Esophagus muscularis mucosa (tissue), 4 donors: ENCODE results near the gene SYCP2.

Experiments
- EP300 ChIP-seq: sonication (generic); formaldehyde crosslinking; IDR thresholded peaks from one replicate; pipeline ENCODE4 v1.6.1; 2017; ENCODE audit warnings: antibody characterized with exemption
- POLR2A ChIP-seq: fragments of 450-650 bp; IDR thresholded peaks from one replicate; pipeline ENCODE4 v1.6.1; 2017; ENCODE audit warnings: antibody characterized with exemption, moderate library complexity, mild to moderate bottlenecking, low read depth
- TF ChIP-seq, protein P1 (sequence below), 3 experiments: fragments of 200-600 bp in 2 of 3; fragments of 450-650 bp in 1 of 3; sonication (generic) in 2 of 3; IDR thresholded peaks; one replicate each; pipeline ENCODE4 v1.5.1; 2017 to 2019; ENCODE audit warnings: antibody characterized with exemption in 3 of 3, mild to moderate bottlenecking in 2 of 3, moderate library complexity in 1 of 3

GRCh38 chr20:59825563-59825920 lies 107.9 kb downstream of the SYCP2 start:
- TF ChIP-seq EP300: no peak
- TF ChIP-seq, protein P1, sequence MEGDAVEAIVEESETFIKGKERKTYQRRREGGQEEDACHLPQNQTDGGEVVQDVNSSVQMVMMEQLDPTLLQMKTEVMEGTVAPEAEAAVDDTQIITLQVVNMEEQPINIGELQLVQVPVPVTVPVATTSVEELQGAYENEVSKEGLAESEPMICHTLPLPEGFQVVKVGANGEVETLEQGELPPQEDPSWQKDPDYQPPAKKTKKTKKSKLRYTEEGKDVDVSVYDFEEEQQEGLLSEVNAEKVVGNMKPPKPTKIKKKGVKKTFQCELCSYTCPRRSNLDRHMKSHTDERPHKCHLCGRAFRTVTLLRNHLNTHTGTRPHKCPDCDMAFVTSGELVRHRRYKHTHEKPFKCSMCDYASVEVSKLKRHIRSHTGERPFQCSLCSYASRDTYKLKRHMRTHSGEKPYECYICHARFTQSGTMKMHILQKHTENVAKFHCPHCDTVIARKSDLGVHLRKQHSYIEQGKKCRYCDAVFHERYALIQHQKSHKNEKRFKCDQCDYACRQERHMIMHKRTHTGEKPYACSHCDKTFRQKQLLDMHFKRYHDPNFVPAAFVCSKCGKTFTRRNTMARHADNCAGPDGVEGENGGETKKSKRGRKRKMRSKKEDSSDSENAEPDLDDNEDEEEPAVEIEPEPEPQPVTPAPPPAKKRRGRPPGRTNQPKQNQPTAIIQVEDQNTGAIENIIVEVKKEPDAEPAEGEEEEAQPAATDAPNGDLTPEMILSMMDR (IDR thresholded peaks at IDR 0.05): no peak
- TF ChIP-seq POLR2A: no peak
